A549 (cell line): ENCODE measurements around the gene LCN15. TPM values are rescaled to one million over a fixed set of nuclear protein-coding genes. Genes with fewer than 3 reads are reported as not detected.

Source experiments
- ATAC-seq, 2 experiments: fragments of 200-7000 bp in 1 of 2; fragments of >200 bp in 1 of 2; cut with Nextera tagmentation in 1 of 2; cut with Tn5 transposase in 1 of 2; 3 replicates each; pipeline versions ENCODE4 v1.8.0 to v1.9.1; 2018 to 2020; ENCODE audit warnings: mild to moderate bottlenecking in 1 of 2, moderate library complexity in 1 of 2
- CTCF ChIA-PET: fragments of 300-600 bp; sonication (Branson Sonifier 250); formaldehyde crosslinking; extraction: SDS; loops from one replicate; lab custom pipeline; 2021; ENCODE audit warnings: antibody characterized with exemption, inconsistent platforms; lab: Yijun Ruan, JAX
- POLR2A ChIA-PET: fragments of 350-600 bp; formaldehyde crosslinking; extraction: SDS; loops from one replicate; lab custom pipeline; 2021; ENCODE audit warnings: antibody characterized with exemption, inconsistent platforms; lab: Yijun Ruan, JAX
- DNase-seq, 2 experiments: peaks; one replicate each; pipeline versions ENCODE4 v3.0.0 to v3.0.0-alpha.2; 2011 to 2016; ENCODE audit warnings: low read depth in 1 of 2, low spot score in 1 of 2
- FAIRE-seq: peaks from 2 replicates; lab custom pipeline; 2011; peaks lifted over from hg19 to GRCh38; lab: Jason Lieb, UNC
- H3K27ac ChIP-seq, 2 experiments: fragments of >200 bp; sonication (Bioruptor Twin); formaldehyde crosslinking; 3 replicates each; pipeline ENCODE4 v1.5.1; 2016 to 2017
- H3K4me1 ChIP-seq: fragments of >200 bp; sonication (Bioruptor Twin); formaldehyde crosslinking; 3 replicates; pipeline ENCODE4 v1.6.1; 2016
- H3K4me2 ChIP-seq: fragments of >200 bp; sonication (Bioruptor Twin); formaldehyde crosslinking; 3 replicates; pipeline ENCODE4 v1.6.1; 2016
- H3K4me3 ChIP-seq: fragments of >200 bp; sonication (Bioruptor Twin); formaldehyde crosslinking; 3 replicates; pipeline ENCODE4 v1.5.1; 2016
- H3K9me3 ChIP-seq: fragments of >200 bp; sonication (Bioruptor Twin); formaldehyde crosslinking; 3 replicates; pipeline ENCODE4 v1.6.1; 2016
- CHD4 ChIP-seq: fragments of 200-600 bp; sonication (generic); IDR thresholded peaks from 2 replicates; pipeline ENCODE4 v1.6.1; 2016; ENCODE audit warnings: antibody characterized with exemption, mild to moderate bottlenecking, borderline replicate concordance
- HOXA7 ChIP-seq: fragments of 250-450 bp; sonication (Bioruptor Pico); IDR thresholded peaks from 2 replicates; pipeline ENCODE4 v1.5.0; 2020; ENCODE audit warnings: mild to moderate bottlenecking, moderate library complexity
- HOXB13 ChIP-seq: fragments of 250-450 bp; sonication (Bioruptor Pico); IDR thresholded peaks from 2 replicates; pipeline ENCODE4 v1.5.0; 2020; ENCODE audit warnings: low read depth, mild to moderate bottlenecking, moderate library complexity
- JUNB ChIP-seq: fragments of >200 bp; sonication (Bioruptor Twin); formaldehyde crosslinking; IDR thresholded peaks from 2 replicates; pipeline ENCODE4 v1.6.1; 2016
- MAZ ChIP-seq: fragments of 150-350 bp; IDR thresholded peaks from 2 replicates; pipeline ENCODE4 v1.6.1; 2014; ENCODE audit warnings: antibody characterized with exemption, low read depth, low read length, borderline replicate concordance
- WGBS: methylation state at CpG from one replicate; pipeline ENCODE4 v1.1.6; 2017; ENCODE audit errors: missing lambda C conversion rate; 5-methylcytosine and 5-hydroxymethylcytosine counted together
- polyA plus RNA-seq, 4 experiments: library from polyadenylated mRNA; depleted of rRNA in 3 of 4; stranded (reverse); fragments of >200 nt; fragmentation: RNase III in 1 of 4; extraction: RNeasy Plus Mini Kit Qiagen cat#74134 plus additional on column Dnase treatment in 1 of 4; gene quantifications; 2 replicates in 3 of 4; 3 replicates in 1 of 4; pipeline ENCODE4 v1.2.3, GENCODE V29; 2011 to 2017
- TF ChIP-seq, protein P1 (sequence below): fragments of 200-600 bp; sonication (generic); IDR thresholded peaks from 2 replicates; pipeline ENCODE4 v1.6.1; 2016; ENCODE audit warnings: antibody characterized with exemption, mild to moderate bottlenecking, moderate library complexity
- TF ChIP-seq, protein P2 (sequence below): fragments of >200 bp; sonication (Bioruptor Twin); formaldehyde crosslinking; IDR thresholded peaks from 3 replicates; pipeline ENCODE4 v1.5.1; 2016

Gene LCN15
- polyA plus RNA-seq, 2 of the 4 experiments (the other 2 are of a cell fraction): 0.09 to 0.10 TPM

DNA sequence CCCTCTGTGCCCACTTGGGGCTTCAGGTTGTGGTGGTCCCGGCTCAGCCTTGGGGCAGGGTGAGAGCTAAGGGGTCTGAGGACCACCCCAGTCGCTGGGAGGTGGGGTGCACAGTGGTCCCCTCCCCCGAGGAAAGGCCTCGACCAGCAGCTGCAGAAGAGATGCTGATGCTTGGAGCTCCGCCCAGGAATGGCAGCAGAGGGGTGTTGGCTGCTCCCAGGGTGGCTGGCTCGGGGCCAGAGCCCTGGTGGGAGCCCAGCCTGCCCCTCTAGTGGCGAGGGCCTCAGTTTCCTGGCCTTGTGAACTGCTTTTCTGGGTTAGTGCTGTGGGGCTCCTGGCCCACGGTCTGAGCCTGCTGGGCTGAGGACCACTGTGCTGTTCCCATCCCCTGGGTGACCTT lies 50.8 kb downstream of the LCN15 start:
- H3K9me3 ChIP-seq: no peaks in the 10 kb centered on the region
- ChIA-PET CTCF (interaction anchor here (0.6 to 5.2 kb wide), 12 partner anchors 8 to 321 kb away, joined by 3 to 37 read pairs (median 3); no protein-coding TSS in a partner anchor), POLR2A (interaction anchor here (1.1 to 4.0 kb wide), 2 partner anchors 9 to 14 kb away, joined by 4 to 30 read pairs; no protein-coding TSS in a partner anchor)
- peak overlapping the region; percentile 83 to 91; a peak in 4 of 6 replicates for H3K27ac ChIP-seq
- no peak for TF ChIP-seq MAZ
- no peak for TF ChIP-seq JUNB
- no peak for TF ChIP-seq HOXA7
- TF ChIP-seq, all 56 proteins: peak for 0
- 39% methylated on average over 5 of the region's 8 CpGs for WGBS
- FAIRE-seq: no peak
- Histone ChIP-seq H3K4me2 (peak overlapping the region; percentile 97), H3K4me3 (peak overlapping the region; percentile 66), H3K4me1 (peaks cover 32% of the 10 kb centered on the region)
- no peak for DNase-seq
- peak in 1 of 2 experiments; percentile 3; a peak in 1 of 6 replicates for ATAC-seq

DNA sequence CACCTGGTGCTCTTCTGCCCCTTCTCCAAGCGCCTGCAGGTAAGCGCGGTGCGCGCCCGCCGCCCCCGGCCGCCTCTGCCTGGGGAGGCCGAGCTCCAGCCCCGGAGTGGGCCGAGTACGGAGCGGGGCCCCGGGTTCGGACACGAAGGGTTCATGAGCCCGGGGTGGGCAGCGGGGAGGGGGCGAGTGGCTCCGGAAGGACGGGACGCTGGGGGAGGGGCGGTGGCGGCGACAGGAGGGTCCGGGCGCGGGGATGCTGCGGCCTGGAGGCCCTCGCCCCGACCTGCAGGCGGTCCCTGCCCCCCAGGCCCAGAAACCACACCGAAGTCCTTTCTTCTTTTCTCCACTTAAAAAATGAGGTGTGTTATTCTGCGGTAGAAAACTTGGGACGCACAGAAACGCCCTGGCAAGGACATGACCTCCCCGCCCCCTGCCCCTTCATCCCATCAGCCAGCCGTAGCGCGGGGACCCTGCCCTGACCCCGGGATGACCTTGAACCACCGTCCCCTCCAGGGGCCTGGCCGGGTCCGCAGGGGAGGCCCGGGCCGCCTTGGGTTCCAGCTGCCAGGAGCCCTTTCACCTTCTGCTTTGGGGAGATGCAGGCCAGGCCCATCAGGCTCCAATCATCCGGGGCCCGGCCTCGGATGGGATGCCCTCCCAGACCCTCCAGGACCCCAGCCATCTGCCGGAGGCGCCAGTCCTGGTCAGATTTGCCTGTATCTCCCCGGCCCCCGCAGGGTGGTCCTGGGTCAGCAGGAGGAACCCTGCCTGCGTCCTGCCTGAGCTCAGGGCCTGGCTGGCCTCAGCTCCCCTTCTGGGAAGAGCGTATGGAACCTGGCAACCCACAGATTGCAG lies 51.4 kb downstream of the LCN15 start:
- TF ChIP-seq, protein P1, sequence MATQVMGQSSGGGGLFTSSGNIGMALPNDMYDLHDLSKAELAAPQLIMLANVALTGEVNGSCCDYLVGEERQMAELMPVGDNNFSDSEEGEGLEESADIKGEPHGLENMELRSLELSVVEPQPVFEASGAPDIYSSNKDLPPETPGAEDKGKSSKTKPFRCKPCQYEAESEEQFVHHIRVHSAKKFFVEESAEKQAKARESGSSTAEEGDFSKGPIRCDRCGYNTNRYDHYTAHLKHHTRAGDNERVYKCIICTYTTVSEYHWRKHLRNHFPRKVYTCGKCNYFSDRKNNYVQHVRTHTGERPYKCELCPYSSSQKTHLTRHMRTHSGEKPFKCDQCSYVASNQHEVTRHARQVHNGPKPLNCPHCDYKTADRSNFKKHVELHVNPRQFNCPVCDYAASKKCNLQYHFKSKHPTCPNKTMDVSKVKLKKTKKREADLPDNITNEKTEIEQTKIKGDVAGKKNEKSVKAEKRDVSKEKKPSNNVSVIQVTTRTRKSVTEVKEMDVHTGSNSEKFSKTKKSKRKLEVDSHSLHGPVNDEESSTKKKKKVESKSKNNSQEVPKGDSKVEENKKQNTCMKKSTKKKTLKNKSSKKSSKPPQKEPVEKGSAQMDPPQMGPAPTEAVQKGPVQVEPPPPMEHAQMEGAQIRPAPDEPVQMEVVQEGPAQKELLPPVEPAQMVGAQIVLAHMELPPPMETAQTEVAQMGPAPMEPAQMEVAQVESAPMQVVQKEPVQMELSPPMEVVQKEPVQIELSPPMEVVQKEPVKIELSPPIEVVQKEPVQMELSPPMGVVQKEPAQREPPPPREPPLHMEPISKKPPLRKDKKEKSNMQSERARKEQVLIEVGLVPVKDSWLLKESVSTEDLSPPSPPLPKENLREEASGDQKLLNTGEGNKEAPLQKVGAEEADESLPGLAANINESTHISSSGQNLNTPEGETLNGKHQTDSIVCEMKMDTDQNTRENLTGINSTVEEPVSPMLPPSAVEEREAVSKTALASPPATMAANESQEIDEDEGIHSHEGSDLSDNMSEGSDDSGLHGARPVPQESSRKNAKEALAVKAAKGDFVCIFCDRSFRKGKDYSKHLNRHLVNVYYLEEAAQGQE: no peak
- TF ChIP-seq, protein P2, sequence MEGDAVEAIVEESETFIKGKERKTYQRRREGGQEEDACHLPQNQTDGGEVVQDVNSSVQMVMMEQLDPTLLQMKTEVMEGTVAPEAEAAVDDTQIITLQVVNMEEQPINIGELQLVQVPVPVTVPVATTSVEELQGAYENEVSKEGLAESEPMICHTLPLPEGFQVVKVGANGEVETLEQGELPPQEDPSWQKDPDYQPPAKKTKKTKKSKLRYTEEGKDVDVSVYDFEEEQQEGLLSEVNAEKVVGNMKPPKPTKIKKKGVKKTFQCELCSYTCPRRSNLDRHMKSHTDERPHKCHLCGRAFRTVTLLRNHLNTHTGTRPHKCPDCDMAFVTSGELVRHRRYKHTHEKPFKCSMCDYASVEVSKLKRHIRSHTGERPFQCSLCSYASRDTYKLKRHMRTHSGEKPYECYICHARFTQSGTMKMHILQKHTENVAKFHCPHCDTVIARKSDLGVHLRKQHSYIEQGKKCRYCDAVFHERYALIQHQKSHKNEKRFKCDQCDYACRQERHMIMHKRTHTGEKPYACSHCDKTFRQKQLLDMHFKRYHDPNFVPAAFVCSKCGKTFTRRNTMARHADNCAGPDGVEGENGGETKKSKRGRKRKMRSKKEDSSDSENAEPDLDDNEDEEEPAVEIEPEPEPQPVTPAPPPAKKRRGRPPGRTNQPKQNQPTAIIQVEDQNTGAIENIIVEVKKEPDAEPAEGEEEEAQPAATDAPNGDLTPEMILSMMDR: no peak
- WGBS: 8% methylated on average over 9 of the region's 56 CpGs
- Histone ChIP-seq H3K4me2 (peak overlapping the region; percentile 97), H3K27ac (peak overlapping the region; percentile 83 to 91), H3K4me3 (peak overlapping the region; percentile 66), H3K9me3 (no peaks in the 10 kb centered on the region), H3K4me1 (peaks cover 32% of the 10 kb centered on the region)
- ATAC-seq (peak; percentile 7 to 32; a peak in 3 of 6 replicates), FAIRE-seq (no peak), DNase-seq (no peak)
- POLR2A ChIA-PET: interaction anchor here (1.1 to 4.0 kb wide), 2 partner anchors 10 to 15 kb away, joined by 4 to 30 read pairs; no protein-coding TSS in a partner anchor
- CTCF ChIA-PET: interaction anchor here (0.6 to 5.2 kb wide), 7 partner anchors 8 to 312 kb away, joined by 3 to 37 read pairs (median 3); no protein-coding TSS in a partner anchor

DNA sequence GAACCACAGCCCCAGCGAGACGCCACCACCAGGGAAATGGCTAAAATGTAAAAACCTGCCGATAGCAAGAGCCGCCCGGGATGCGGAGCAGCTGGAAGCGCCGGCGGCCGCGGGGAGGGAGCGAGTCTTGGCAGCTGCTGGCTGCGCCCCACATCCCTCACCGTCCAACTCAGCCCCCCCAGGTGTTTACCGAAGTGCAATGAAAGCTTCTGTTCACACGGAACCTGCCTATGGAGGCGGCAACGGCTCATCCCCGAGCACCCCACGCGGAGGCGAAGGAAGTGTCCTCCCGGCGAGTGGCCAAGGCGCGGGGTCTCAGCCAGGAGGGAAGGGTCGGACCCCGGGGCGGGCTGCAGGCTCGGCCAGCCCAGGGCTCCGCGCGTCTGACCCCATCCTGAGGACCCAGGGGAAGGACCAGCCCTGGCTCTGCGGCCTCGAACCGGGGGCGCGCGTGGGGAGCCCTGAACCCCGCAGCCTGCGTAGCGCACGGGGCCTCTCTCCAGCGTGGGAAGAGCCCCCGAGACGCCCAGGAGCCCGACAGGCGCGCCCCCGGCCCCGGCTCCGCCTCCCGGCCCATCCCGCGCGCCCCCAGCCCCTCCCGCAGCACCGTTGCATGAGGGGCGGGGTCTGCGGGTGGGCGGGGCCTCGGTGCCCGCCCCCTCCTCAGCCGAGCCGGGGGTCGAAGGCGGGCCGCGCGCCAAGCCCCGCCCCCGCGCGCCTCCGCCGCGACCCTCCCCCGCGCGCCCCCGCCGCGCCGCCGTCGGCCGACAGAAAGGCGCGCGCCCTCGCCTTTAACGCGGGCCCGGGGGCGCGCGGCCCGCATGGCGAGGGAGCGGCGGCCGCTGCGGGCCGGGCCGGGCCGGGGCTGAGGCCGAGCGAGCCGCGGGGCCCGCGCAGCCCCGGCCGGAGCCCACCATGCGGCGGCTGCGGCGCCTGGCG lies 52.3 kb downstream of the LCN15 start, which contains the start of gene DIPK1B:
DIPK1B (plus strand) TSS at position 822 of the 939 bp plus-strand sequence; CDS start at position 916, 94 bp downstream.
- no peaks in the 10 kb centered on the region for H3K9me3 ChIP-seq
- DNase-seq (no peak), FAIRE-seq (no peak)
- peaks cover 32% of the 10 kb centered on the region for H3K4me1 ChIP-seq
- POLR2A ChIA-PET: interaction anchor here (4.0 kb wide), 1 partner anchor 16 kb away, joined by 30 read pairs; no protein-coding TSS in a partner anchor
- TF ChIP-seq HOXB13: no peak
- no peak for TF ChIP-seq CHD4
- TF ChIP-seq, all 56 proteins: peak for 0
- peak within 1 kb of the TSS; percentile 97 for H3K4me2 ChIP-seq
- peak within 1 kb of the TSS; percentile 66 for H3K4me3 ChIP-seq
- peak; percentile 23 to 55; a peak in 5 of 6 replicates for ATAC-seq
- CTCF ChIA-PET: interaction anchor here (0.9 to 5.2 kb wide), 4 partner anchors 16 to 82 kb away, joined by 3 to 37 read pairs (median 3); no protein-coding TSS in a partner anchor
- peak within 1 kb of the TSS; percentile 83 to 91 for H3K27ac ChIP-seq
- 16% methylated on average over 30 of the region's 119 CpGs for WGBS
